NCI-H146 (cell line): Measurements from ENCODE around the gene SBK1.
"Not testable (repeated sequence)": the region's sequence is repeated elsewhere in the genome, so short reads cannot be mapped to it uniquely, and the experiment has no call there.

Source experiments
- DNase-seq: peaks from one replicate; lab custom pipeline; 2025; lab: John Stamatoyannopoulos, UW

The SBK1 gene

GRCh38 chr16:28308794-28309584 lies 16.7 kb downstream of the SBK1 start:
- DNase-seq, result no peak

- DNase-seq, result no peak
These were observed 17.5 kb downstream of the SBK1 start for GRCh38 chr16:28309811-28310311.

- DNase-seq, result no peak
These were observed 18.5 kb downstream of the SBK1 start for GRCh38 chr16:28310796-28311195.

- DNase-seq, result no peak
These were observed 19.1 kb downstream of the SBK1 start for GRCh38 chr16:28311413-28311812.

- no peak for DNase-seq
These were observed 19.6 kb downstream of the SBK1 start for GRCh38 chr16:28311913-28312312.

- no peak for DNase-seq
These were observed 20.0 kb downstream of the SBK1 start for GRCh38 chr16:28312327-28312726.

- DNase-seq, result no peak
These were observed 21.3 kb downstream of the SBK1 start for GRCh38 chr16:28313587-28313986.

GRCh38 chr16:28316054-28316453 lies 23.7 kb downstream of the SBK1 start:
- DNase-seq, result no peak

- DNase-seq, result peak; percentile 43
These were observed 24.9 kb downstream of the SBK1 start for GRCh38 chr16:28317040-28317880.

GRCh38 chr16:28318042-28318744 lies 25.9 kb downstream of the SBK1 start:
- no peak for DNase-seq

GRCh38 chr16:28319476-28320022 lies 27.2 kb downstream of the SBK1 start:
- DNase-seq, result no peak

- no peak for DNase-seq
These were observed 27.8 kb downstream of the SBK1 start for GRCh38 chr16:28320023-28320561.

- DNase-seq, result no peak
These were observed 28.4 kb downstream of the SBK1 start for GRCh38 chr16:28320741-28321140.

- no peak for DNase-seq
These were observed 29.5 kb downstream of the SBK1 start for GRCh38 chr16:28321700-28322411.

GRCh38 chr16:28324235-28324886 lies 32.0 kb downstream of the SBK1 start:
- DNase-seq, result peak; percentile 51

- DNase-seq, result no peak
These were observed 32.6 kb downstream of the SBK1 start for GRCh38 chr16:28324887-28325279.

- DNase-seq, result peak; percentile 55
These were observed 34.7 kb downstream of the SBK1 start for GRCh38 chr16:28326881-28327610.

- DNase-seq, result not testable (repeated sequence)
These were observed 37.9 kb downstream of the SBK1 start for GRCh38 chr16:28330232-28330631.

- DNase-seq, result not testable (repeated sequence)
These were observed 38.7 kb downstream of the SBK1 start for GRCh38 chr16:28330981-28331380.

GRCh38 chr16:28332632-28333031 lies 40.3 kb downstream of the SBK1 start:
- not testable (repeated sequence) for DNase-seq
